NCI-H2081 treated with DMSO at 0.1 percent for 48 hours (cell line): ENCODE measurements around the gene PPIF.

Experiments used
- DNase-seq: peaks from one replicate; lab custom pipeline; 2025; lab: John Stamatoyannopoulos, UW

PPIF gene

GRCh38 chr10:79347226-79347893 is at the start of gene PPIF:
Gene PPIF, plus strand, starts transcription at chr10:79347469. Its CDS starts 80 bp downstream, at chr10:79347549.
- DNase-seq = peak; percentile 43

GRCh38 chr10:79298403-79299244 is 48.6 kb upstream of the PPIF start:
- DNase-seq = no peak

- DNase-seq = no peak
Measured at GRCh38 chr10:79299397-79300241, 47.6 kb upstream of the PPIF start.

GRCh38 chr10:79300711-79301110 is 46.6 kb upstream of the PPIF start:
- no peak for DNase-seq

GRCh38 chr10:79301754-79302530 is 45.3 kb upstream of the PPIF start:
- no peak for DNase-seq

GRCh38 chr10:79303631-79304478 is 43.4 kb upstream of the PPIF start:
- no peak for DNase-seq

GRCh38 chr10:79304479-79305087 is 42.7 kb upstream of the PPIF start:
- no peak for DNase-seq

- no peak for DNase-seq
Measured at GRCh38 chr10:79305515-79305914, 41.8 kb upstream of the PPIF start.

GRCh38 chr10:79305988-79306387 is 41.3 kb upstream of the PPIF start:
- no peak for DNase-seq

GRCh38 chr10:79306644-79307220 is 40.5 kb upstream of the PPIF start:
- no peak for DNase-seq

GRCh38 chr10:79308016-79308415 is 39.3 kb upstream of the PPIF start:
- DNase-seq = no peak

- no peak for DNase-seq
Measured at GRCh38 chr10:79308969-79309665, 38.2 kb upstream of the PPIF start.

- DNase-seq = no peak
Measured at GRCh38 chr10:79310200-79310865, 36.9 kb upstream of the PPIF start.

- no peak for DNase-seq
Measured at GRCh38 chr10:79310911-79311573, 36.2 kb upstream of the PPIF start.

GRCh38 chr10:79311581-79312407 is 35.5 kb upstream of the PPIF start:
- no peak for DNase-seq

- no peak for DNase-seq
Measured at GRCh38 chr10:79312601-79313187, 34.6 kb upstream of the PPIF start.

- no peak for DNase-seq
Measured at GRCh38 chr10:79313320-79313719, 33.9 kb upstream of the PPIF start.
